ENCODE data around the gene FBXO42.

The FBXO42 gene

GRCh38 chr1:16351994-16352841, at the start of gene FBXO42:
Gene FBXO42, minus strand, starts transcription at chr1:16352480. Its CDS starts 37,062 bp downstream, at chr1:16315418.
- DNase-seq (ENCODE audit: low read depth) = peak; percentile 40
- TF ChIP-seq, protein P1, sequence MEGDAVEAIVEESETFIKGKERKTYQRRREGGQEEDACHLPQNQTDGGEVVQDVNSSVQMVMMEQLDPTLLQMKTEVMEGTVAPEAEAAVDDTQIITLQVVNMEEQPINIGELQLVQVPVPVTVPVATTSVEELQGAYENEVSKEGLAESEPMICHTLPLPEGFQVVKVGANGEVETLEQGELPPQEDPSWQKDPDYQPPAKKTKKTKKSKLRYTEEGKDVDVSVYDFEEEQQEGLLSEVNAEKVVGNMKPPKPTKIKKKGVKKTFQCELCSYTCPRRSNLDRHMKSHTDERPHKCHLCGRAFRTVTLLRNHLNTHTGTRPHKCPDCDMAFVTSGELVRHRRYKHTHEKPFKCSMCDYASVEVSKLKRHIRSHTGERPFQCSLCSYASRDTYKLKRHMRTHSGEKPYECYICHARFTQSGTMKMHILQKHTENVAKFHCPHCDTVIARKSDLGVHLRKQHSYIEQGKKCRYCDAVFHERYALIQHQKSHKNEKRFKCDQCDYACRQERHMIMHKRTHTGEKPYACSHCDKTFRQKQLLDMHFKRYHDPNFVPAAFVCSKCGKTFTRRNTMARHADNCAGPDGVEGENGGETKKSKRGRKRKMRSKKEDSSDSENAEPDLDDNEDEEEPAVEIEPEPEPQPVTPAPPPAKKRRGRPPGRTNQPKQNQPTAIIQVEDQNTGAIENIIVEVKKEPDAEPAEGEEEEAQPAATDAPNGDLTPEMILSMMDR (IDR thresholded peaks at IDR 0.05; ENCODE audit: control insufficient read depth, insufficient read depth, low read depth, low read length, missing control alignments) = peak; percentile 40
- peak within 1 kb of the TSS; percentile 70 for H3K4me3 ChIP-seq (ENCODE audit: control insufficient read depth, low read depth, low read length)

DNA sequence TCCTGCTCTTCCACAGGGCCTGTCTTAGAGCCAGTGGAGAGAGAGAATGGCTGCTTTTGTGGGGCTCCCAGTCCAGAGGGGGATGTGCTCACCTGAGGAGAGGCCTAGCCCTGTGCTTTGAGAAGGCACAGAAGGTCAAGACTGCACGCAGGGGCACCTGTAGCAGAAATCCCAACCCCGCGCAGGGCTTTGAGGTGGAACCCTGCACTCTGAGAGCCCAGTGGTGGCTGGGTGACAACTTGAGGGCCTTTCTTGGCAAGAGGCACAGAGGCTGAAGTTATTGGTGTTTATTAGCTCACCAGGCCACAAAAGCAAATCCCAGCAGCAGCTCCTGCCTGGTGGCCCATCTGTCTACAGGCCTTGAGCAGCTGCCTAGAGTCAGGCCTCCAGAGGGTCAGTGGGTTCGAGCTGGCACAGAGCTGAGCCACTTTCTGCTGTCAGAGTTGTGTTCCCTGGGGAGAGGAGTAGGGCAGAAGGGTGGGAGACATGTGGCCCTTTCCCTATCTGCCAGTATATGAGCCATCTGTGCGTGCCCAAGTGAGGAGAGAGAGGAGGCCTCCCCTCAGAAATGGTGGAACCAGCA, 46.2 kb upstream of the FBXO42 start:
- TF ChIP-seq, protein P1 (IDR thresholded peaks at IDR 0.05; ENCODE audit: control insufficient read depth, insufficient read depth, low read depth, low read length, missing control alignments) = no peak
- no peak overlapping the region for H3K4me3 ChIP-seq (ENCODE audit: control insufficient read depth, low read depth, low read length)
- DNase-seq (ENCODE audit: low read depth) = no peak

- no peak for DNase-seq (ENCODE audit: low read depth)
- H3K4me3 ChIP-seq (ENCODE audit: control insufficient read depth, low read depth, low read length) = no peak overlapping the region
These were observed 44.8 kb upstream of the FBXO42 start for GRCh38 chr1:16397120-16397519.

GRCh38 chr1:16396591-16396990, 44.3 kb upstream of the FBXO42 start:
- no peak overlapping the region for H3K4me3 ChIP-seq (ENCODE audit: control insufficient read depth, low read depth, low read length)
- TF ChIP-seq, protein P1 (IDR thresholded peaks at IDR 0.05; ENCODE audit: control insufficient read depth, insufficient read depth, low read depth, low read length, missing control alignments) = no peak
- DNase-seq (ENCODE audit: low read depth) = peak; percentile 37

More at GRCh38 chr1:16397120-16397519, 44.8 kb upstream of the FBXO42 start:
- TF ChIP-seq, protein P1 (IDR thresholded peaks at IDR 0.05; ENCODE audit: control insufficient read depth, insufficient read depth, low read depth, low read length, missing control alignments) = no peak

- H3K4me3 ChIP-seq (ENCODE audit: control insufficient read depth, low read depth, low read length) = no peak overlapping the region
- TF ChIP-seq, protein P1 (IDR thresholded peaks at IDR 0.05; ENCODE audit: control insufficient read depth, insufficient read depth, low read depth, low read length, missing control alignments) = no peak
- no peak for DNase-seq (ENCODE audit: low read depth)
These were observed 42.7 kb upstream of the FBXO42 start for GRCh38 chr1:16394977-16395376.

DNA sequence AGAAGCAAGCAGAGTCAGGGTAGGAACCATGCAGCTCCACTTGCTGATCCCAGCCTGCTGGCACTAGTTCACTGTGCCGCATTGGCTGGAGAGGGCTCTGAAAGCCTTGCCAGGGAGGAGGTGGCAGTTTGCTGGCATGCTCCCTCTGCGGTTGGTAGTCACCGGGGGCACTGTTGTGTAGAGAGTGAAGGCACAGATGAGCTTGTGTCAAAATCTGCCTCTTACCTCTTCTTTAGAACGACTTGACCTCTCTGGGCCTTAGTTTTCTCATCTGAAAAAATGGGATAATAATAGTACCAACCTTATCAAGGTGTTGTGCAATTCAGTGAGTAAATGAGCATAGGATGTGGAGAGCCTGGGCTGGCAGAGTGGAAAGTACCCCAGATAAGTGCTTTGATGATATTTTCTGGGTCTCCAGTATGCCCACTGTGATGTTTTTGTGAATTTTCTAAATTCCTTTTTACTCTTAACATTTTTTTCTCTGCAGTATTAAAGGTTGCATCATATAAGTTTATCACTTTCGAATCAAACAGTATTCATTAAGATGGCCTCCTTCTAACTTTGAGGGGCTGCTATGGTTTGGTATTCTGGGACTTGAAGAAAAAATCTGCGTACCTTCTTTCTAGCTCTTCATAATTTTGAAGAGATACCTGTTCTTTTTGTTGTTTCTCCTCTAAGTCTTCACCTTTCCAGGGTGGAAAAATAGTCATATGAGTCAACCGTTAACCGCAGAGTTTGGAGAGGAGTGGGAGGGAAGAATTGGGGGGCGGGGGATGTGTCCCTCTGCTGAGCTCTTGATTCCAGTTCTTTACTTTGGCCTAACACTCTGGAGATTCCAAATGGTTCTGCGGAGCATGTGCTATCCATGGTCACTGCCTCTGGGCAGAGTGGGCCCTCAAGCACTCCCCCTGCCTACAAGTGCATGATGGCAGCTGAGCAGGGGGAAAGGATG, 41.6 kb upstream of the FBXO42 start:
- no peak for DNase-seq (ENCODE audit: low read depth)
- TF ChIP-seq, protein P1 (IDR thresholded peaks at IDR 0.05; ENCODE audit: control insufficient read depth, insufficient read depth, low read depth, low read length, missing control alignments) = no peak
- no peak overlapping the region for H3K4me3 ChIP-seq (ENCODE audit: control insufficient read depth, low read depth, low read length)

All from AG09309 (cell line).